Measurements from ENCODE around the gene ITGB2.
"Not testable (repeated sequence)": the region's sequence is repeated elsewhere in the genome, so short reads cannot be mapped to it uniquely, and the experiment has no call there.

- TF ChIP-seq CTCF (conservative IDR thresholded peaks at IDR 0.05); EZH2 (IDR thresholded peaks at IDR 0.05; ENCODE audit: low read depth): not testable (repeated sequence)
Measured at GRCh38 chr21:44928500-44929241, 8.0 kb upstream of the ITGB2 start.
